ENCODE measurements around the gene TMEM91.

TMEM91 gene

DNA sequence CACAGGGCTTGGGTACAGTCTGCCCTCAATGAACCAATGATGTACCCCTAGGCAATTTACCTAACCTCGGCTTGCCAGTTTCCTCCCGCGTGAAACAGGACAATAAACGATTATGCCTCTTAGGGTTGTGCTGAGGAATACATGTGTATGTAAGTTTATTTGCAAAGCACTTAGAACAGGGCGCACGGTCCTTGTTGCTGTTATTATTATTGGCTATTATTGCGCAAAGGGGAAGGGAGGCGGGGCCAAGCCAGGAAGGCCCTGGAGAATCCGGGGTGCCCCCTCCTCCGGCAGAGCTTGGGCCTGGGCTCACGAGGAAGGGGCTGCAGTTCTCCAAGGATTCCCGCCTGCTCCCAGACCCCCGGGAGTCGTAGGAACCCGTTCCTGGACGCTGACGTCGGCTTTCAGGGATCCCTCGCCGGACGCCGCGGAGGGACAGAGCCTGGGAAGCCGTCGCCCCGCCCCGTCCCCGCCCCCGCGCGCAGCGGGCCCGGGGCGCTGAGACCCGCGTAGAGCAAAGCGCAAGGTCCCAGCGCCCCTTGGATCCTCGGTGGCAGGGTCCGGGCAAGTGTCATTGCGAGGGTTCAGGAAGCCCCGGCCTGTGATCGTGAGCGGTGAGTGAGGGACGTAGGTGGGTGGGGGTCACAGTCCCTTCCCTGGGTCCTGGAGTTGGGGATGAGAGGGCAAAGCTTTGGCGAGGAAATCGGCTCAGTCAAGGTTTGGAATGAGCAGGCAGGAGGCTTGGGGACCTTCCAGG is at the start of gene TMEM91:
Gene TMEM91, plus strand, starts transcription at position 293 of the 757 bp plus-strand sequence. CDS start 1,777 bp downstream, outside the sequence.
- Histone ChIP-seq H3K9me3 (ENCODE audit: severe bottlenecking) (no peaks in the 10 kb centered on the region), H3K27me3 (ENCODE audit: insufficient read depth, low read depth, severe bottlenecking) (no peaks in the 10 kb centered on the region), H3K36me3 (peaks cover 2% of the 10 kb centered on the region; the same call in 1 of the 2 replicates), H3K4me3 (ENCODE audit: low read depth, low read length) (peak within 1 kb of the TSS; percentile 66), H3K27ac (peak within 1 kb of the TSS; percentile 66; the same call in 1 of the 2 replicates)
- TF ChIP-seq, protein P1, sequence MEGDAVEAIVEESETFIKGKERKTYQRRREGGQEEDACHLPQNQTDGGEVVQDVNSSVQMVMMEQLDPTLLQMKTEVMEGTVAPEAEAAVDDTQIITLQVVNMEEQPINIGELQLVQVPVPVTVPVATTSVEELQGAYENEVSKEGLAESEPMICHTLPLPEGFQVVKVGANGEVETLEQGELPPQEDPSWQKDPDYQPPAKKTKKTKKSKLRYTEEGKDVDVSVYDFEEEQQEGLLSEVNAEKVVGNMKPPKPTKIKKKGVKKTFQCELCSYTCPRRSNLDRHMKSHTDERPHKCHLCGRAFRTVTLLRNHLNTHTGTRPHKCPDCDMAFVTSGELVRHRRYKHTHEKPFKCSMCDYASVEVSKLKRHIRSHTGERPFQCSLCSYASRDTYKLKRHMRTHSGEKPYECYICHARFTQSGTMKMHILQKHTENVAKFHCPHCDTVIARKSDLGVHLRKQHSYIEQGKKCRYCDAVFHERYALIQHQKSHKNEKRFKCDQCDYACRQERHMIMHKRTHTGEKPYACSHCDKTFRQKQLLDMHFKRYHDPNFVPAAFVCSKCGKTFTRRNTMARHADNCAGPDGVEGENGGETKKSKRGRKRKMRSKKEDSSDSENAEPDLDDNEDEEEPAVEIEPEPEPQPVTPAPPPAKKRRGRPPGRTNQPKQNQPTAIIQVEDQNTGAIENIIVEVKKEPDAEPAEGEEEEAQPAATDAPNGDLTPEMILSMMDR (IDR thresholded peaks at IDR 0.05; ENCODE audit: low read depth, low read length): no peak
- DNase-seq: peak; percentile 38

DNA sequence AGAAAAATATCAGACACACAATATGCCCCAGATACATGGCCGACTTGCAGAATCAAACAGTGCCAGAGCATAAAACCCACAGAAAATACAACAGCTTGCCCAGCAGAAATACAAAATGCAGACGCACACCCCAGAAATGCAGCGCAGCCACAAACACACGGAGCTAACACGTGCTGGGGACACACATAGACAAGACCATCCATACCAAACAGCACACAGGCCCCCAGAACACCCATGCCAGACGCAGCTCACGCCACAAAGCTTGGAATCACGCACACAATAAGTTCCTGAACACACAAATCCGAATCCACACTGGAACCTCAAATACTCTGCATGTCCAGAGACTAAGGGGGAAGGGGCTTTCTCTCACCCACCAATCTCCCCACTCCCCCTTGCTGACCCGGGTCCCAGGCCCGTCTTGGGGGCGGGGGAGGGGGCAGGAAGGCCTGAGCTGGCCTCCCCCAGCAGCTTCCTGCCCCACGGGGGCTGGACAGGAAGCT is 49.2 kb upstream of the TMEM91 start:
- Histone ChIP-seq H3K27ac (no peak overlapping the region), H3K4me3 (ENCODE audit: low read depth, low read length) (no peak overlapping the region), H3K27me3 (ENCODE audit: insufficient read depth, low read depth, severe bottlenecking) (no peaks in the 10 kb centered on the region), H3K36me3 (peaks cover 12% of the 10 kb centered on the region), H3K9me3 (ENCODE audit: severe bottlenecking) (no peaks in the 10 kb centered on the region)
- no peak for DNase-seq
- TF ChIP-seq, protein P1 (IDR thresholded peaks at IDR 0.05; ENCODE audit: low read depth, low read length): no peak

DNA sequence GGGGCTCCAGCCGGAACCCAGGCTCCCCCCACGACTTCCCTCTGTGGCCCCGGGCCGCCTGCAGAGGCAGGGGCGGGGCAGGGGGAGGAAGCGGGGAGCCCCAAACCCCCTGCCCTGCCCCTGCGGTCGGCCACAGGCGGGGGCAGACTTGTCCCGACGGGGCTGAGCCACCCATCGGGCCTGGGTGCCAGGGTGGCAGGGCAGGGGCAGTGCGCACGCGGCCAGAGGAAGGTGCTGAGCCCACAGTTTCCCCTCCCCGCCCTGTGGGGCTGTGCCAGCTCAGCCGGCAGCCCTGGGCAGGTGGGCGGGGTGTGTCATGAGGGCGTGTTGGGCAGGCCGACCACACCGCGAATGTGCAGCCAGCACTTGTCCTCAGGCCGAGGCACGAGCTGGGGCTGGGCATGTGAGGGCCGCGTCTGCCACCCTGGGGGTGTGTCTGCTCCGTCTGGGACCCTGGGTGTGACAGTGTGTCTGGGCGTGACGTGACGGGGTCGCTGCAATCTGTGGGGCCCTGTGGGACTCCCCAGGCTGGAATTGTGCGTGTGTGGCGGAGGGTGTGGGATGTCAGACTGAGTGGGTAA is 48.7 kb upstream of the TMEM91 start:
- no peak overlapping the region for H3K27ac ChIP-seq
- H3K9me3 ChIP-seq (ENCODE audit: severe bottlenecking): no peaks in the 10 kb centered on the region
- TF ChIP-seq, protein P1 (IDR thresholded peaks at IDR 0.05; ENCODE audit: low read depth, low read length): no peak
- no peak for DNase-seq
- H3K4me3 ChIP-seq (ENCODE audit: low read depth, low read length): no peak overlapping the region
- no peaks in the 10 kb centered on the region for H3K27me3 ChIP-seq (ENCODE audit: insufficient read depth, low read depth, severe bottlenecking)
- H3K36me3 ChIP-seq: peaks cover 6% of the 10 kb centered on the region

DNA sequence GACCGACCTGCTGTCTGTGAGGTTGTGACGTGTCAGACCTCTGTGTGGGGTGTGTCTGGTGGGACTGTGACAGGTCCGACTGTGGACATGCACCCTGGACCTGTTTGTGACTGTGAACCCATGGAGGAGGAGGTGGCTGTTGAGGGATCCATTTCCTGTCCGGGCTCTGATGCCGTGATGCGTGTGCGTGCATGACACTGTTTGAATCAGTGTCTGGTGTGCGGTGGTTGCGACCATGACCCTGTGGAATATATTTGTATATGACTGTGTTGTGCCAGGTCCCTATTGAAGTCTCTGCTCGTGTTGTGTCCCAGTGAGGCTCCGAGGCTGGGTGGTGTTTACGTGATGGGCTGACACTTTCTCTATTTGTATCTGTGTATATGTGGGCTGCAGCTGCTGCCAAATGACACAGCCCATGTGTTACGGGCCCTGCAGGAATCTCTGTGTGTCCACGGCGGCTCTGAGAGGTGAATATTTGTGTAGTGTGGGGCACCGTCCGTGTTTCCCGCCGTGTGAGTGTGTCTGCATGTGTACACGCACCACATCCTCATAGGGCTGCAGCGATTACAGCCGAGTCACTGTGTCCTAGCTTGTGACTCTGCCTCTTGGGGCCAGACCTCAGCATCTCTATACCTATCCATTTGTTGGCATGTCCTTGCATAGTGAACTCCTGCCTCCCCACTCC is 48.0 kb upstream of the TMEM91 start:
- no peaks in the 10 kb centered on the region for H3K27me3 ChIP-seq (ENCODE audit: insufficient read depth, low read depth, severe bottlenecking)
- no peak overlapping the region for H3K4me3 ChIP-seq (ENCODE audit: low read depth, low read length)
- peaks cover under 1% of the 10 kb centered on the region; the same call in 1 of the 2 replicates for H3K36me3 ChIP-seq
- DNase-seq: no peak
- H3K27ac ChIP-seq: no peak overlapping the region
- TF ChIP-seq, protein P1 (IDR thresholded peaks at IDR 0.05; ENCODE audit: low read depth, low read length): no peak
- no peaks in the 10 kb centered on the region for H3K9me3 ChIP-seq (ENCODE audit: severe bottlenecking)

DNA sequence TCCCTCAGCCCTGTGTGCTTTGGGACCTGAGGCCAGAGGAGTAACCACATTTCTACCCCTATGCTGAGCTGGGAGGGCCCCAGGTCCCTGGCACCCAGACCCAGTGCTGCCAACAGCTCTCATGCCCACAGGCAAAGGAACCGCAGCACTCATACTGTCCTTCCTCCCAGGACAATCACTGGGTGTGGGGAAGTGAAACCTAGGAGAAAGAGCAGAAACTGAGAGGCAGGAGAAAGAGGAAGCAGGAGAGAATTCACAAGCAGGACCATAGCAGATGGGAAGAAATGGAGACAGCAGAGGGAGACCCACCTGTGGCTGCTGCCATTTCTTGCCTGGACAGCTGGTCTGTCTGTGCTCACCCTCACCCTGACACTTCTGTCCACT is 47.5 kb upstream of the TMEM91 start:
- no peak overlapping the region for H3K4me3 ChIP-seq (ENCODE audit: low read depth, low read length)
- TF ChIP-seq, protein P1 (IDR thresholded peaks at IDR 0.05; ENCODE audit: low read depth, low read length): no peak
- no peak for DNase-seq
- no peaks in the 10 kb centered on the region for H3K9me3 ChIP-seq (ENCODE audit: severe bottlenecking)
- H3K27ac ChIP-seq: no peak overlapping the region
- no peaks in the 10 kb centered on the region for H3K27me3 ChIP-seq (ENCODE audit: insufficient read depth, low read depth, severe bottlenecking)
- no peaks in the 10 kb centered on the region; the same call in 1 of the 2 replicates for H3K36me3 ChIP-seq
